GM13976 (cell line): ENCODE results near the gene SYCP2.

Experiments used
- DNase-seq: peaks from one replicate; pipeline ENCODE4 v3.0.0; 2012; ENCODE audit warnings: low spot score
- in situ Hi-C: fragments of 300-500 bp; cut with MboI; formaldehyde crosslinking; loops from one replicate; pipeline ENCODE4 v1.12.0; 2022; ENCODE audit warnings: low sequenced_read_pairs, mixed read lengths, inconsistent platforms; ENCODE audit not compliant: unreplicated experiment
- TF ChIP-seq, protein P1 (sequence below): IDR thresholded peaks from 2 replicates; pipeline ENCODE4 v1.5.1; 2012; ENCODE audit warnings: borderline replicate concordance, mild to moderate bottlenecking; ENCODE audit not compliant: insufficient read depth; ENCODE audit errors: extremely low read depth, missing control alignments, control extremely low read depth

Gene SYCP2

GRCh38 chr20:59845472-59845871 is 88.0 kb downstream of the SYCP2 start:
- DNase-seq = no peak
- TF ChIP-seq, protein P1, sequence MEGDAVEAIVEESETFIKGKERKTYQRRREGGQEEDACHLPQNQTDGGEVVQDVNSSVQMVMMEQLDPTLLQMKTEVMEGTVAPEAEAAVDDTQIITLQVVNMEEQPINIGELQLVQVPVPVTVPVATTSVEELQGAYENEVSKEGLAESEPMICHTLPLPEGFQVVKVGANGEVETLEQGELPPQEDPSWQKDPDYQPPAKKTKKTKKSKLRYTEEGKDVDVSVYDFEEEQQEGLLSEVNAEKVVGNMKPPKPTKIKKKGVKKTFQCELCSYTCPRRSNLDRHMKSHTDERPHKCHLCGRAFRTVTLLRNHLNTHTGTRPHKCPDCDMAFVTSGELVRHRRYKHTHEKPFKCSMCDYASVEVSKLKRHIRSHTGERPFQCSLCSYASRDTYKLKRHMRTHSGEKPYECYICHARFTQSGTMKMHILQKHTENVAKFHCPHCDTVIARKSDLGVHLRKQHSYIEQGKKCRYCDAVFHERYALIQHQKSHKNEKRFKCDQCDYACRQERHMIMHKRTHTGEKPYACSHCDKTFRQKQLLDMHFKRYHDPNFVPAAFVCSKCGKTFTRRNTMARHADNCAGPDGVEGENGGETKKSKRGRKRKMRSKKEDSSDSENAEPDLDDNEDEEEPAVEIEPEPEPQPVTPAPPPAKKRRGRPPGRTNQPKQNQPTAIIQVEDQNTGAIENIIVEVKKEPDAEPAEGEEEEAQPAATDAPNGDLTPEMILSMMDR = no peak
- in situ Hi-C loops = no loop called here

- no peak for DNase-seq
- in situ Hi-C loops = no loop called here
- TF ChIP-seq, protein P1 = no peak
These were observed 94.0 kb downstream of the SYCP2 start for GRCh38 chr20:59839400-59839799.

DNA sequence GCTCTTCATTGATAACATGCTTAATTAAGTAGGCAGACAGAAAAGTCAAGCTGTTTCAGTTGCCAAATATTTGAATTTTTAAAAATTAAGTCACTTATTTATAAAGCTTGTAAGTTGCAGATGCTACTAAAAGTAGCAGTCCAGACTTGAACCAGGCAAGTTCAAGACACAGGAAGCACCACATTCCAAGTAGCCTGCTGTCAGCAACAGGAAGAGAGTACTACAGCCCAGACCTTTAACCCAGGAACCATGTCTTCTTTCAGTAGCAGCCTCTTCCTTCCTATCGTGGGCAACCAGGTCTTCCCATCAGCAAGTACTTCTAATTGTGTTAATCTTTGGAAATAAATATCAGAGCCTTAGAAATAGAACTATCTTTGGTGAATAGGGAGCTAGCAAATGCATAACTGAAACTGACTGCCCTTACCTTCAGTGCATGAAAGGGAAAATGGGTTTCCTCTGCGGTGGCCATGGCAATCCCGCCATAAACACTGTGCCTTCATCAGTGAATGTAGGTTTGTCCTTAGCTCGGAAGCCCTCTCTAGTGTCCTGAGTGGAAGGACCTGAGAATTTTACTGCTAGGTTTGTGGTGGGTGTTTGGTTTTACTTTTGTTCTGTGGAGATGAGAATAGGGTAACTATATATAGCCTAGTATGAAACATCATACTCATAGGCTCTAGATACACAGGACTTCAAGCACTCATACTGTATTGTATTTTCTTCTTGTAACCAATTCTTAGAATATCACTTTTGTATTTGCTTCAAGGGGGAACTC is 95.6 kb downstream of the SYCP2 start:
- TF ChIP-seq, protein P1 = no peak
- peak; percentile 44 for DNase-seq
- in situ Hi-C loops = no loop called here

GRCh38 chr20:59836767-59837166 is 96.7 kb downstream of the SYCP2 start:
- TF ChIP-seq, protein P1 = no peak
- DNase-seq = no peak
- in situ Hi-C loops = no loop called here

- DNase-seq = peak; percentile 6
- in situ Hi-C loops = no loop called here
- TF ChIP-seq, protein P1 = no peak
These were observed 97.7 kb downstream of the SYCP2 start for GRCh38 chr20:59835448-59836395.

GRCh38 chr20:59835057-59835447 is 98.4 kb downstream of the SYCP2 start:
- TF ChIP-seq, protein P1 = no peak
- in situ Hi-C loops = no loop called here
- no peak for DNase-seq
